Right lobe of liver (tissue), 6 donors: ENCODE data around the gene DMKN. TPM values are rescaled to one million over a fixed set of nuclear protein-coding genes. Genes with fewer than 3 reads are reported as not detected.

Source experiments
- ATAC-seq, 4 donors: fragments of 200-7000 bp; cut with Tn5 transposase; one replicate each; pipeline ENCODE4 v1.9.1; 2020; ENCODE audit warnings: mild to moderate bottlenecking in 4 of 4, moderate library complexity in 4 of 4
- DNase-seq, 3 donors: peaks; one replicate each; pipeline ENCODE4 v3.0.0-alpha.2; 2020
- H3K27ac ChIP-seq, 3 donors: fragments of 200-600 bp; one replicate each; pipeline ENCODE4 v1.8.0; 2022
- H3K27me3 ChIP-seq, 2 donors: fragments of 200-600 bp; one replicate each; pipeline ENCODE4 v1.8.0; 2022
- H3K36me3 ChIP-seq, 4 donors: fragments of 200-600 bp; sonication (generic) in 1 of 4; one replicate each; pipeline versions ENCODE4 v1.5.1 to v1.8.0; 2017 to 2022; ENCODE audit warnings: control low read depth in 1 of 4
- H3K4me1 ChIP-seq, 4 donors: fragments of 200-600 bp; sonication (generic) in 1 of 4; one replicate each; pipeline versions ENCODE4 v1.5.1 to v1.8.0; 2017 to 2022; ENCODE audit warnings: control low read depth in 1 of 4
- H3K4me3 ChIP-seq, 3 donors: fragments of 200-600 bp; one replicate each; pipeline ENCODE4 v1.8.0; 2022
- H3K9me3 ChIP-seq, 4 donors: fragments of 200-600 bp; sonication (generic) in 1 of 4; one replicate each; pipeline versions ENCODE4 v1.5.1 to v1.8.0; 2017 to 2022; ENCODE audit warnings: control low read depth in 1 of 4
- CTCF ChIP-seq, 4 donors: fragments of 200-600 bp in 3 of 4; fragments of 450-650 bp in 1 of 4; IDR thresholded peaks; one replicate each; pipeline versions ENCODE4 v1.5.1 to v1.8.0; 2016 to 2022; ENCODE audit warnings: antibody characterized with exemption in 4 of 4, mild to moderate bottlenecking in 2 of 4
- POLR2A ChIP-seq: fragments of 450-650 bp; IDR thresholded peaks from one replicate; pipeline ENCODE4 v1.6.1; 2017; ENCODE audit warnings: antibody characterized with exemption, mild to moderate bottlenecking
- WGBS: methylation state at CpG from one replicate; pipeline ENCODE4 v1.1.6; 2018; ENCODE audit warnings: low coverage, low lambda C conversion rate; ENCODE audit not compliant: insufficient coverage; ENCODE audit errors: missing lambda C conversion rate; 5-methylcytosine and 5-hydroxymethylcytosine counted together
- intact Hi-C, 2 donors: fragments of 100-400 bp; cut with DNase I; formaldehyde crosslinking; loops; one replicate each; pipeline versions ENCODE4 v1.11.2 to v1.14.1; 2022
- total RNA-seq, 6 experiments: library from RNA; depleted of rRNA in 2 of 6; stranded (reverse); fragments of >200 nt in 2 of 6; fragmentation: NEBNext Ultra II Directional in 3 of 6; extraction: Animal tissue kit (Norgen Biotek cat#: 25700) in 3 of 6; gene quantifications; one replicate each; pipeline versions ENCODE4 v1.1.0 to v1.2.4, GENCODE V29; 2016 to 2023
- donor health status: DM: no; HTN: yes; CAD: no.
- donor health status: DM: no; HTN: no; CAD: no.
- donor health status: DM: no; HTN: no; CAD: no.
- donor health status: DM: no; HTN: yes; CAD: no.
- donor health status: DM: no; HTN: yes; CAD: no.

DMKN gene
- total RNA-seq, 6 experiments from 2014 or later = 1.0 to 4.0 (median 2.0) TPM

DNA sequence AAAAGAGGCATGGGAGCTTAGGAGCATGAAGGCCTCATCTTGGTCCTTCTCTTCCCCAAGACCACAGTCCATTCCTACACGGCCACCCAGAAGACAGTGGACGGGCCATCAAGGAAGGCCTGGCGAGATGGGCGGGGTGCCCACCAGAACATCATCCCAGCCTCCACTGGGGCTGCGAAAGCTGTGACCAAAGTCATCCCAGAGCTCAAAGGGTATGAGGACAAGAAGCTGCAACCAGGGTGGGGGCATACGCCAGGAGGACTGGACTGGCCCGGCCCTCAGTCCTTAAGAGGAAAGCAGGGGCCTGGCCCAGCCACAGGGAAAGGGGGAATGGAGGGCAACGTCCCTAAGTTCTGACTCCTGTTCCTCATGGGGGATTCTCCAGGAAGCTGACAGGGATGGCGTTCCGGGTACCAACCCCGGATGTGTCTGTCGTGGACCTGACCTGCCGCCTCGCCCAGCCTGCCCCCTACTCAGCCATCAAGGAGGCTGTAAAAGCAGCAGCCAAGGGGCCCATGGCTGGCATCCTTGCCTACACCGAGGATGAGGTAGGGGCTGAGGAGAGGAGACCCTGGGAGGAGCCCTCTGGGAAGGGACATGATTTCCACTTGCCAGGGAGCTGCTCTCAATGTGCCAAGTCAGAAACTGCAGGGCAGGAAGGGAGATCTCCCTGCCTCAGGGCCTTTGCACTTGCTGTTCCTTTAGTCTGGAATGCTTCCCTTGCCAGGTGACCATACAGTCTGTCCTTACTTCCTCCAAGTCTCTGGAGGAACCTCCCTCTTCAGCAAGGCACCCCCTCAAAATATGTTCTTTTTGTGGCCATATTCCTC, 30.0 kb upstream of the DMKN start:
- peaks cover 0 to 9% (median 4%) of the 10 kb centered on the region in 4 donors for H3K4me1 ChIP-seq
- H3K9me3 ChIP-seq = no peaks in the 10 kb centered on the region
- WGBS = 94% methylated on average over 2 of the region's 15 CpGs
- no peak overlapping the region for H3K27ac ChIP-seq
- TF ChIP-seq CTCF (IDR thresholded peaks at IDR 0.05) (no peak), POLR2A (no peak)
- intact Hi-C loops = no loop called here
- ATAC-seq (no peak), DNase-seq (no peak)
- no peak overlapping the region for H3K4me3 ChIP-seq
- no peaks in the 10 kb centered on the region for H3K27me3 ChIP-seq
- H3K36me3 ChIP-seq = no peaks in the 10 kb centered on the region

DNA sequence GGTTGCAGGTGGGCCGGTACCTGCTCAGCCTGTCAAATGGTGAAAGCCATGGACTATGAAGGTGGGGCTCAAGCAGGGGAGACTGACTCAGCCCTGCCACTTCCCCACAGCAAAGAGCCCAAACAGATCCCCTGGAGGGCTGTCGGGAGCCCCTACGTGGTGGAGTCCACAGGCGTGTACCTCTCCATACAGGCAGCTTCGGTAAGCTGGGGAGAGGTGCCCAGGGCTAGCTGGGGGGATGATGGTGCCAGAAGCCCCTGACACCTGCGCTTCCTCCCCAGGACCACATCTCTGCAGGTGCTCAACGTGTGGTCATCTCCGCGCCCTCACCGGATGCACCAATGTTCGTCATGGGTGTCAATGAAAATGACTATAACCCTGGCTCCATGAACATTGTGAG, 28.8 kb upstream of the DMKN start:
- Histone ChIP-seq H3K4me1 (peaks cover 0 to 9% (median 4%) of the 10 kb centered on the region in 4 donors), H3K36me3 (no peaks in the 10 kb centered on the region), H3K9me3 (no peaks in the 10 kb centered on the region), H3K4me3 (no peak overlapping the region), H3K27ac (no peak overlapping the region), H3K27me3 (no peaks in the 10 kb centered on the region)
- DNase-seq = no peak
- no peak for TF ChIP-seq POLR2A
- TF ChIP-seq CTCF (IDR thresholded peaks at IDR 0.05) = no peak
- intact Hi-C loops = no loop called here
- WGBS = 100% methylated on average over 3 of the region's 11 CpGs
- no peak for ATAC-seq

- 70% methylated on average over 5 of the region's 7 CpGs for WGBS
- Histone ChIP-seq H3K36me3 (no peaks in the 10 kb centered on the region), H3K27me3 (no peaks in the 10 kb centered on the region), H3K9me3 (no peaks in the 10 kb centered on the region), H3K27ac (no peak overlapping the region), H3K4me3 (no peak overlapping the region), H3K4me1 (no peaks in the 10 kb centered on the region)
- intact Hi-C loops = no loop called here
- DNase-seq (no peak), ATAC-seq (no peak)
- TF ChIP-seq POLR2A (no peak), CTCF (IDR thresholded peaks at IDR 0.05) (no peak)
Measured at GRCh38 chr19:35540356-35540927, 27.0 kb upstream of the DMKN start.

GRCh38 chr19:35539850-35540249, 26.4 kb upstream of the DMKN start:
- H3K27ac ChIP-seq = no peak overlapping the region

More at GRCh38 chr19:35539850-35540249, 26.4 kb upstream of the DMKN start:
- TF ChIP-seq CTCF (IDR thresholded peaks at IDR 0.05) = no peak
- TF ChIP-seq POLR2A = no peak
- no peak for ATAC-seq
- no peaks in the 10 kb centered on the region for H3K27me3 ChIP-seq
- no peaks in the 10 kb centered on the region for H3K9me3 ChIP-seq
- WGBS = 64% methylated on average over 6 of the region's 12 CpGs
- DNase-seq = no peak
- H3K4me3 ChIP-seq = no peak overlapping the region
- intact Hi-C loops = no loop called here
- H3K36me3 ChIP-seq = no peaks in the 10 kb centered on the region
- no peaks in the 10 kb centered on the region for H3K4me1 ChIP-seq
